ENCODE measurements around the gene KIAA1210.

Gene KIAA1210

DNA sequence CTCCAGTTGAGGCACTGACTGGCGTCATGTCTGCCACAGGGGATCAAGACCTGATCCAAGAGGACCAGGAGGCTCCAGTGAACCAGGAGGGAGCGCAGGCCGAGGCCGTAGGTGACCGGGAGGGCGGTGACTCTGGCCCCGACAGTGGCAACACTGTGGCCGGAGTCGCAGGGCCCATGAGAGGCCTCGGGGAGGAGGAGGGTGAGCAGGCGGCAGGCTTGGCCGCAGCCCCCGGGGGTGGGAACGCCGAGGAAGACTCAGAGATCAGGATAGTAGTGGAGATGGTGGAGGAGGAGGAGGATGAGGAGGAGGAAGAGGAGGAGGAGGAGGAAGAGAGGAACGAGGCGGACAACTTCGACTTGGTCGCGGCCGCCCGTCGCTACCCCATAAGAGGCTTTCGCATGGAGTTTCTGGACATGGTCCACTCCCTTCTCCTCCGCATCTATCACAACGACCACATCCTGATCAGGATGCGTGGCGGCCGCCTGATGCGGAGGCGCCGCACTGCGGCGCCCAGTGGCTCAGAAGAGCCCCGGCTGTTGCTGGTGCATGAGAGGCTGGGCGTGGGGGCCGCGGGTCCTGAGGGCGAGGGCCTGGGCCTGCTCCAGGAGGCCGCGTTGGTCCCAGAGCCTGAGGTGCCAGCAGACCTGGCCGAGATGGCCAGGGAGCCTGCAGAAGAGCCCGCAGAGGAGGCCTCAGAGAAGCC is 54.3 kb downstream of the KIAA1210 start:
- no peak for DNase-seq (ENCODE audit: low read depth, low spot score)
- in situ Hi-C loops (cut with HindIII; ENCODE audit: low sequenced_read_pairs) = no loop called here
- TF ChIP-seq, protein P1, sequence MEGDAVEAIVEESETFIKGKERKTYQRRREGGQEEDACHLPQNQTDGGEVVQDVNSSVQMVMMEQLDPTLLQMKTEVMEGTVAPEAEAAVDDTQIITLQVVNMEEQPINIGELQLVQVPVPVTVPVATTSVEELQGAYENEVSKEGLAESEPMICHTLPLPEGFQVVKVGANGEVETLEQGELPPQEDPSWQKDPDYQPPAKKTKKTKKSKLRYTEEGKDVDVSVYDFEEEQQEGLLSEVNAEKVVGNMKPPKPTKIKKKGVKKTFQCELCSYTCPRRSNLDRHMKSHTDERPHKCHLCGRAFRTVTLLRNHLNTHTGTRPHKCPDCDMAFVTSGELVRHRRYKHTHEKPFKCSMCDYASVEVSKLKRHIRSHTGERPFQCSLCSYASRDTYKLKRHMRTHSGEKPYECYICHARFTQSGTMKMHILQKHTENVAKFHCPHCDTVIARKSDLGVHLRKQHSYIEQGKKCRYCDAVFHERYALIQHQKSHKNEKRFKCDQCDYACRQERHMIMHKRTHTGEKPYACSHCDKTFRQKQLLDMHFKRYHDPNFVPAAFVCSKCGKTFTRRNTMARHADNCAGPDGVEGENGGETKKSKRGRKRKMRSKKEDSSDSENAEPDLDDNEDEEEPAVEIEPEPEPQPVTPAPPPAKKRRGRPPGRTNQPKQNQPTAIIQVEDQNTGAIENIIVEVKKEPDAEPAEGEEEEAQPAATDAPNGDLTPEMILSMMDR (IDR thresholded peaks at IDR 0.05; ENCODE audit: low read depth, low read length) = no peak
- no peak overlapping the region for H3K4me3 ChIP-seq (ENCODE audit: low read depth, low read length)

DNA sequence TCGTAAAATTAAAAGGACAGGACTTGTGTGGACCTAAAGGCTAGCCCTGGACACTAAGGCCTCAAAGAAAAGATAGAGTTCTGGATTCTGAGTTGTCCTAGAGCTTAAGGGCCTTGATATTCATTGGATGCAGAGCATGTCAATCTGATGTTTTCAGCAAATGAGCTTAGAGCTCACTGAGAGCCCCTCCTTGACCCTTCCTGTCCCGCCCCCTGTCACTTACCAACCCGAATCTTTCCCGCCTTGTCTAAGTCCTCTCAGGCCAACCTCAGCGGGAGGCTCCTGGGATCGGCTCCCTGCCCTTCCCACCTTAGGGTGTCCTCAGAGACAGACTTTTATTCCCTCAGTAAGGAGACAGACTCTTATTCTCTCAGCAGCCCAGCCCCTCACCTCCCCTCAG is 54.9 kb downstream of the KIAA1210 start, which contains the start of gene CT47C1:
Gene CT47C1, plus strand, starts transcription at position 250 of the 400 bp plus-strand sequence. CDS start 233 bp downstream, outside the sequence.
- no peak for DNase-seq (ENCODE audit: low read depth, low spot score)
- TF ChIP-seq, protein P1 (IDR thresholded peaks at IDR 0.05; ENCODE audit: low read depth, low read length) = no peak
- in situ Hi-C loops (cut with HindIII; ENCODE audit: low sequenced_read_pairs) = no loop called here
- no peak within 1 kb of the TSS for H3K4me3 ChIP-seq (ENCODE audit: low read depth, low read length)

DNA sequence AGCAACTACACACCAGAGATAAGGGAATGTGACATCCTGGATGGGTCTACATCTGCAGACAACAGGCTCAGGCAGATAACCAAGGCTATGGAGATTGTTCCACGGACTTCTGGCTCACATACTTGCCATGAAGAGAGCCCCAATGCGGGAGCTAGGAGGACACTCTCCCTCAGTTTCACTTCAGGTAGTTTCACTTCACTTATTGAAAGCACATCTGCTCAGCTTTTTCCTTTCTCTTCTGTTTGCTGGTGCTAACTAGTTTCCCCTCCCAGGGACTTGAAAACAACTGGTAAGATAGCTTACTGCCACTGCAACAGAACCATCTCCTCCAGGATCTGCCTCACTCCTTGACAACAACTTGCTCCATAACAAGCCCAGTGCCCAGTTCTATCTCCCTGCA is 56.2 kb downstream of the KIAA1210 start:
- in situ Hi-C loops (cut with HindIII; ENCODE audit: low sequenced_read_pairs) = no loop called here
- TF ChIP-seq, protein P1 (IDR thresholded peaks at IDR 0.05; ENCODE audit: low read depth, low read length) = no peak
- no peak overlapping the region for H3K4me3 ChIP-seq (ENCODE audit: low read depth, low read length)
- no peak for DNase-seq (ENCODE audit: low read depth, low spot score)

DNA sequence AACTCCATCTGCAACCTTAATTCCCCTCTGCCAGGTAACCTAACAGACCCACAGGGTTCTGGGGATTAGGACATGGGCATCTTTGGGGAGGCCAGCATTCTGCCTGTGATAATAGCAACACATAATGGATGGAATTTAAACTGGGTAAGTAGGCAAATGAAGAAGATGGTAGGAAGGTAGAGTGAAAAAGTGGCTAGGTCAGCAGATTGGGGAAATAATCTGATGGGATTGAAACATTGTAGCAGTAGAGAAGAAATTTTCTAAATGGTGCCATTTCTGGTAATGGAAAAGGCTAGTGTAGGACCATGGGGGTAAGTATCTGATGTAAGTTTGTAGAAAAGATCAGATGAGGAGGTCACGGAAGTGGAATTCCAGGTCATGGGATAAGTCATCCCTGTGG is 57.9 kb downstream of the KIAA1210 start:
- in situ Hi-C loops (cut with HindIII; ENCODE audit: low sequenced_read_pairs) = no loop called here

DNA sequence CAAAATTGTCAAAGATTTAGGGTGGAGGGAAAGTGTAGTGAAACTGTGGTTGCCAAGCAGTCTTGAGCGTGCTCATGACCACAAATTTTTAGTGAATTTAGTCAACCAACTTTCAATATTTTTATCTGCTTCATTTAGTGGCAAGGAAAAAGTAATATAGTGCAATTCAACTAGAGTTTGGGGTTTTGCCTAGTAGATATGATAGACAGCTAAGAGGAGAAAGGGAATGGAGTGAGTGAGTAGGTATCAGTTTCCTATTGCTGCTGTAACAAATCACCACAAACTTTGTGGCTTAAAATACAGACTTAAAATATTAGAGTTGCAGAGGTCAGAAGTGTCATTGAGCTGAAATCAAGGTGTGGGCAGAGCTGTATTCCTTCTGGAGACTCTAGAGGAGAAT is 58.5 kb downstream of the KIAA1210 start:
- TF ChIP-seq, protein P1 (IDR thresholded peaks at IDR 0.05; ENCODE audit: low read depth, low read length) = no peak
- no peak for DNase-seq (ENCODE audit: low read depth, low spot score)
- H3K4me3 ChIP-seq (ENCODE audit: low read depth, low read length) = no peak overlapping the region
- in situ Hi-C loops (cut with HindIII; ENCODE audit: low sequenced_read_pairs) = no loop called here

More for the DNA sequence above, 57.9 kb downstream of the KIAA1210 start:
- no peak for DNase-seq (ENCODE audit: low read depth, low spot score)
- H3K4me3 ChIP-seq (ENCODE audit: low read depth, low read length) = no peak overlapping the region
- TF ChIP-seq, protein P1 (IDR thresholded peaks at IDR 0.05; ENCODE audit: low read depth, low read length) = no peak

DNA sequence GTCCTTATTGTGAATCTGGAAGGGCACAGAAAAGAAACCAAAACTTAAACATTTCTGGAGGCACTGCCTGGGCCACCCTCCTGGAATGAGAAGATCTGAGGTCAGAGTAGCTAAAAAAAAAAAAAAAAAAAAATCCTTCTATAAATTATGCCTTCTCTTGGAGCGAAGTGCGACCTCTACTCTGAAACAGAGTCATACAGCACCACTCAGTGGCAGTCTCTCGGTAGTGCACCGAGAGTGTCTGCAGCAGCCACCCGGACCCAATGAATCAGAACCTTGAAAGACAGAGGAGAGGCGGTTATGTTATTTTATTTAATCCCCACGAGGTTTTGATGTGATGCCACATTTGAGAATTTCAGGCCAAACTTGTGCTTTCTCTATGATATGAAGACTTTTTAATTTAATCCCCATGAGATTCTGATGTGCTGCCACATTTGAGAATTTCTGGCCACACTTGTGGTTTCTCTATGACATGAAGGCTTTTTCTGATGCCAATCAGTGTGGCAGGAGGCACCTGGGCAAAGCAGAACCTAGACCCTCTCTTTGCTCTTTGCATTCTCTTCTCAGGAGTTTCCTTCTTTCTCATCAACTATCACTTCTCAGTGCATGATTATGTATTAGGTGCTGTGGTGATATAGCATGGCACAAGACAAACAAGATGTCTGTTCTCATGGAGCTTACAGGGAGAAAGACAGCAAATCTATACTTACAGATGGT is 60.4 kb downstream of the KIAA1210 start:
- in situ Hi-C loops (cut with HindIII; ENCODE audit: low sequenced_read_pairs) = no loop called here
- TF ChIP-seq, protein P1 (IDR thresholded peaks at IDR 0.05; ENCODE audit: low read depth, low read length) = peak; percentile 65
- peak; percentile 52 for DNase-seq (ENCODE audit: low read depth, low spot score)
- no peak overlapping the region for H3K4me3 ChIP-seq (ENCODE audit: low read depth, low read length)

All from astrocyte of the spinal cord (primary cell).